GM12878 (cell line): ENCODE measurements around the gene EWSR1.

Source experiments
- CHD1 ChIP-seq: IDR thresholded peaks from 2 replicates; pipeline ENCODE4 v1.6.1; 2012; ENCODE audit warnings: low read depth, low read length, improper control_type of control experiment
- CHD4 ChIP-seq: fragments of 200-600 bp; sonication (generic); IDR thresholded peaks from 2 replicates; pipeline ENCODE4 v1.6.1; 2016; ENCODE audit warnings: mild to moderate bottlenecking
- EP300 ChIP-seq, 2 experiments: fragments of 150-350 bp in 1 of 2; IDR thresholded peaks; 2 replicates each; pipeline ENCODE4 v1.6.1; 2011 to 2012; ENCODE audit warnings: low read depth in 2 of 2, low read length in 2 of 2, borderline replicate concordance in 1 of 2, improper control_type of control experiment in 1 of 2, inconsistent platforms in 1 of 2; ENCODE audit not compliant: control insufficient read depth in 1 of 2
- EZH2 ChIP-seq: IDR thresholded peaks from 2 replicates; pipeline ENCODE4 v1.6.1; 2012; ENCODE audit warnings: low read depth, mild to moderate bottlenecking, control low read depth, inconsistent platforms, low read length, borderline replicate concordance; ENCODE audit not compliant: control insufficient read depth
- HDAC2 ChIP-seq: fragments of 200-600 bp; sonication (generic); IDR thresholded peaks from 2 replicates; pipeline ENCODE4 v1.6.1; 2017
- MXI1 ChIP-seq: fragments of 150-350 bp; IDR thresholded peaks from 2 replicates; pipeline ENCODE4 v1.6.1; 2011; ENCODE audit warnings: low read depth, mild to moderate bottlenecking, inconsistent platforms, low read length, improper control_type of control experiment
- NFYB ChIP-seq: IDR thresholded peaks from 2 replicates; pipeline ENCODE4 v1.6.1; 2011; ENCODE audit warnings: low read depth, mild to moderate bottlenecking, low read length, improper control_type of control experiment, moderate library complexity; ENCODE audit not compliant: insufficient read depth
- NR2F1 ChIP-seq: fragments of 450-650 bp; conservative IDR thresholded peaks from 2 replicates; pipeline ENCODE4 v1.6.1; 2017; ENCODE audit warnings: mild to moderate bottlenecking
- SIN3A ChIP-seq: IDR thresholded peaks from 2 replicates; pipeline ENCODE4 v1.6.1; 2012; ENCODE audit warnings: low read depth, low read length, improper control_type of control experiment
- SPI1 ChIP-seq: IDR thresholded peaks from 2 replicates; pipeline ENCODE4 v1.6.1; 2011; ENCODE audit warnings: low read depth, mild to moderate bottlenecking, low read length, moderate library complexity, borderline replicate concordance; ENCODE audit not compliant: insufficient read depth
- USF2 ChIP-seq: IDR thresholded peaks from 2 replicates; pipeline ENCODE4 v1.6.1; 2011; ENCODE audit warnings: low read depth, low read length, improper control_type of control experiment, borderline replicate concordance
- ZSCAN29 ChIP-seq: fragments of 450-650 bp; IDR thresholded peaks from 2 replicates; pipeline ENCODE4 v1.6.1; 2017; ENCODE audit warnings: mild to moderate bottlenecking, moderate library complexity
- TF ChIP-seq, protein P1 (sequence below), 3 experiments: IDR thresholded peaks in 2 of 3; conservative IDR thresholded peaks in 1 of 3; 2 replicates each; pipeline ENCODE4 v1.5.1; 2011; ENCODE audit warnings: low read depth in 3 of 3, low read length in 3 of 3, mild to moderate bottlenecking in 3 of 3, control low read depth in 2 of 3, moderate library complexity in 2 of 3, inconsistent platforms in 1 of 3, mixed read lengths in 1 of 3; ENCODE audit not compliant: control insufficient read depth in 2 of 3, insufficient read depth in 1 of 3; ENCODE audit errors: extremely low read depth in 1 of 3
- TF ChIP-seq, protein P2 (sequence below): fragments of 450-650 bp; conservative IDR thresholded peaks from 2 replicates; pipeline ENCODE4 v1.6.1; 2017; ENCODE audit warnings: mild to moderate bottlenecking, moderate library complexity

GRCh38 chr22:29257751-29258181, 10.3 kb upstream of the EWSR1 start:
- TF ChIP-seq EP300 (IDR thresholded peaks at IDR 0.05; ENCODE audit: borderline replicate concordance in 1 of 2, control insufficient read depth in 1 of 2, low read depth in 2 of 2, low read length in 2 of 2) = no peak
- TF ChIP-seq, protein P1, sequence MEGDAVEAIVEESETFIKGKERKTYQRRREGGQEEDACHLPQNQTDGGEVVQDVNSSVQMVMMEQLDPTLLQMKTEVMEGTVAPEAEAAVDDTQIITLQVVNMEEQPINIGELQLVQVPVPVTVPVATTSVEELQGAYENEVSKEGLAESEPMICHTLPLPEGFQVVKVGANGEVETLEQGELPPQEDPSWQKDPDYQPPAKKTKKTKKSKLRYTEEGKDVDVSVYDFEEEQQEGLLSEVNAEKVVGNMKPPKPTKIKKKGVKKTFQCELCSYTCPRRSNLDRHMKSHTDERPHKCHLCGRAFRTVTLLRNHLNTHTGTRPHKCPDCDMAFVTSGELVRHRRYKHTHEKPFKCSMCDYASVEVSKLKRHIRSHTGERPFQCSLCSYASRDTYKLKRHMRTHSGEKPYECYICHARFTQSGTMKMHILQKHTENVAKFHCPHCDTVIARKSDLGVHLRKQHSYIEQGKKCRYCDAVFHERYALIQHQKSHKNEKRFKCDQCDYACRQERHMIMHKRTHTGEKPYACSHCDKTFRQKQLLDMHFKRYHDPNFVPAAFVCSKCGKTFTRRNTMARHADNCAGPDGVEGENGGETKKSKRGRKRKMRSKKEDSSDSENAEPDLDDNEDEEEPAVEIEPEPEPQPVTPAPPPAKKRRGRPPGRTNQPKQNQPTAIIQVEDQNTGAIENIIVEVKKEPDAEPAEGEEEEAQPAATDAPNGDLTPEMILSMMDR (IDR thresholded peaks at IDR 0.05 in 2 of 3, conservative IDR thresholded peaks at IDR 0.05 in 1 of 3; ENCODE audit: control insufficient read depth in 2 of 3, extremely low read depth in 1 of 3, insufficient read depth in 1 of 3, low read depth in 3 of 3, low read length in 3 of 3) = no peak
- TF ChIP-seq SPI1 = no peak
- no peak for TF ChIP-seq CHD1
- TF ChIP-seq NR2F1 = no peak
- no peak for TF ChIP-seq HDAC2
- TF ChIP-seq NFYB = no peak
- TF ChIP-seq MXI1 = no peak
- no peak for TF ChIP-seq CHD4
- no peak for TF ChIP-seq USF2
- no peak for TF ChIP-seq EZH2
- TF ChIP-seq, protein P2, sequence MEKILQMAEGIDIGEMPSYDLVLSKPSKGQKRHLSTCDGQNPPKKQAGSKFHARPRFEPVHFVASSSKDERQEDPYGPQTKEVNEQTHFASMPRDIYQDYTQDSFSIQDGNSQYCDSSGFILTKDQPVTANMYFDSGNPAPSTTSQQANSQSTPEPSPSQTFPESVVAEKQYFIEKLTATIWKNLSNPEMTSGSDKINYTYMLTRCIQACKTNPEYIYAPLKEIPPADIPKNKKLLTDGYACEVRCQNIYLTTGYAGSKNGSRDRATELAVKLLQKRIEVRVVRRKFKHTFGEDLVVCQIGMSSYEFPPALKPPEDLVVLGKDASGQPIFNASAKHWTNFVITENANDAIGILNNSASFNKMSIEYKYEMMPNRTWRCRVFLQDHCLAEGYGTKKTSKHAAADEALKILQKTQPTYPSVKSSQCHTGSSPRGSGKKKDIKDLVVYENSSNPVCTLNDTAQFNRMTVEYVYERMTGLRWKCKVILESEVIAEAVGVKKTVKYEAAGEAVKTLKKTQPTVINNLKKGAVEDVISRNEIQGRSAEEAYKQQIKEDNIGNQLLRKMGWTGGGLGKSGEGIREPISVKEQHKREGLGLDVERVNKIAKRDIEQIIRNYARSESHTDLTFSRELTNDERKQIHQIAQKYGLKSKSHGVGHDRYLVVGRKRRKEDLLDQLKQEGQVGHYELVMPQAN = no peak
- no peak for TF ChIP-seq ZSCAN29
- no peak for TF ChIP-seq SIN3A
